ENCODE measurements around the gene SHF. TPM values are rescaled to one million over a fixed set of nuclear protein-coding genes. Genes with fewer than 3 reads are reported as not detected.
"Not testable (repeated sequence)": the region's sequence is repeated elsewhere in the genome, so short reads cannot be mapped to it uniquely, and the experiment has no call there.

Gene SHF
- total RNA-seq, 1 donor from 2014 or later = 3.4 TPM

DNA sequence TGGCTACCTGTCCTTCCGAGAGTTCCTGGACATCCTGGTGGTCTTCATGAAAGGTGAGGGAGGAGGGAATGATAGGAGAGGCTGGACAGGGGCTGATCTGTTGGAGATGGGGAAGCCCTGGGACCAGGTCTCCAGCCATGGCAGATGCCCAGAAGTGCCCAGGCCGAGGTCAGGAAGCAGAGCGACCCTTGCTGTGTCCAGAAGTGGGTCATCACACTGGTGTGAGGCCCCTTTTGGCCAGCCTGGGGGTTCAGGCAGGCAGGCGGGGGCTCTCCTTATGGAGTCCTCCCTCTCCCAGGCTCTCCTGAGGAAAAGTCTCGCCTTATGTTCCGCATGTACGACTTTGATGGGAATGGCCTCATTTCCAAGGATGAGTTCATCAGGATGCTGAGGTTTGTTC lies 40.2 kb downstream of the SHF start:
- DNase-seq (ENCODE audit: low read depth in 2 of 2) = no peak

DNA sequence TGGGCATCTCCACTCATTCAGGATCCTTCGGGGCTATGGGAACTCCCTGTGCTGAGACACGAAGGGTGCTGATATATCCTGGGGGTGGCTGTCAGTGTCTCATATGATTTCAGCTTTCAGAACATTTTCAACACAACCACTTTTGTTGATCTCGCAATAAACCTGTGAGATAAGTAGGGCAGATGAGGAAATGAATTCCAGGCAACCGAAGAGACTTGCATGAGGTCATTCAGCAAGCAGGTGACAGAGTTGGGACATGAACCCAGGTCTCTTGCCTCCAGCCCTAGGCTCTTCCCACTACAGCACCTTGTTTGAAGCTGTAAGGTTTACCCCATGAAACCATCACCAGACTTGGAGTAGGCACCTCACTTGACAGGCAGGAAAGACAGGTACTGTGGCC lies 41.4 kb downstream of the SHF start:
- no peak for DNase-seq (ENCODE audit: low read depth in 2 of 2)

DNA sequence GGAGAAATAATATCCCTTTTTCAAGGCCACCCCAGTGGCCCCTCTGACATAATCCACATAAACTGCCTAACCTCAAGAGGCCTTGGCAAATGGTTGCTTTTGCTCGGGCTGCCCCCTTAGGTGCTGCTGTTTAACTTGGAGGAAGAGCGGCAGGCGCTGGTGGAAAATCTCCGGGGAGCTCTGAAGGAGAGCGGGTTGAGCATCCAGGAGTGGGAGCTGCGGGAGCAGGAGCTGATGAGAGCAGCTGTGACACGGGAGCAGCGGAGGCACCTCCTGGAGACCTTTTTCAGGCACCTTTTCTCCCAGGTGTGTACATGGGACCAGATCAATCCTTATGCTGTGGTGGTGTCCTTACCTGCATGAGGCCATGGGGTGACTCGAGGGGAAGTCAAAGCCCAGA lies 43.0 kb downstream of the SHF start:
- no peak for DNase-seq (ENCODE audit: low read depth in 2 of 2)

DNA sequence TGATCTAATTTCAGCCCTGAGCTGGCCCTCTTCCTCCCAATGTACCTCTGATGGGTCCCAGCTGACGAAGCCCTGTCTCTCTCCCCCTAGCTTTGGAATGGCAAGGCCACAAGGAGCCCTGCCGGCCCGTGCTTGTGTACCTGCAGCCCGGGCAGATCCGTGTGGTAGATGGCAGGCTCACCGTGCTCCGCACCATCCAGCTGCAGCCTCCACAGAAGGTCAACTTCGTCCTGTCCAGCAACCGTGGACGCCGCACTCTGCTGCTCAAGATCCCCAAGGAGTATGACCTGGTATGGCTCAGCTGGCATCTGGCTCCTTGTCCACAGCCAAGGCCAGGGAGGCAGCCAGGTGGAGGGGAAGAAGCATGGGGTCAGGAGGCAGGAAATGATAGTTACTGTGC lies 43.8 kb downstream of the SHF start:
- no peak for DNase-seq (ENCODE audit: low read depth in 2 of 2)

DNA sequence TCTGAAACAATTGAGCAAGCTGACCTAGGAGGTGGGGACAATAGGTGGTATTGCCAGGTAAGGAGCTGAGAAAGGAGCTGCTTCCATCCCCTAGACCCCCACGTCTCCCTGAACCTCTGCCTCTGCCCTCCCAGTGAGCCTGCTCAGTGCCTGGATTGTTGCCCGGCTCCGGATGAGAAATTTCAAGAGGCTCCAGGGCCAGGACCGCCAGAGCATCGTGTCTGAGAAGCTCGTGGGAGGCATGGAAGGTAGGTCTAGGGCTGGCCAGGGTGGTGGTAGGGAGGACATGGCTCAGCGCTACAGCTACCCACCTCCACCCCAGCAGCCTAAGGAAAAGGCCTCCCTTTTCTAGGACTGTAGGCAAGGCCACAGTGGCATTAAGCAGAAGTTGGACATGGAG lies 44.7 kb downstream of the SHF start:
- no peak for DNase-seq (ENCODE audit: low read depth in 2 of 2)

DNA sequence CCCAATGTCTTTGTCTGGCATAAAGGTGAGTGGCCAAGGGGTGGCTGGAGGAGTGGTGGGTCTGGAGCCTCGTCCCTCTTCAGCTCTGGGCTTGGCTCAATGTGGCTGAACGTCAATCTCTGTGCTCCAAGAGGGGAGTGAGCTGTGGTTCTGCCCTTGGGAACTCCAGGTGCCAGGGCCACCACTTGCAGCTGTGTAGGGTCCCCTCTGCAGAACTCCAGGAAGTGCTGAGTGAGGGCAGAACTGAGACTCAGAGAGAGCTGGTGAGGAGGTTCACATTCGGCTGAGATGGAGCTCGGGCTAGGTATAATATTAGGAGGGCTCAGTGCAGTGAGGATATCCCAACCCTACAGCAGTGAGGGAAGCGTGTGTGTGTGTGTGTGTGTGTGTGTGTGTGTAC lies 46.4 kb downstream of the SHF start:
- DNase-seq (ENCODE audit: low read depth in 2 of 2) = no peak

DNA sequence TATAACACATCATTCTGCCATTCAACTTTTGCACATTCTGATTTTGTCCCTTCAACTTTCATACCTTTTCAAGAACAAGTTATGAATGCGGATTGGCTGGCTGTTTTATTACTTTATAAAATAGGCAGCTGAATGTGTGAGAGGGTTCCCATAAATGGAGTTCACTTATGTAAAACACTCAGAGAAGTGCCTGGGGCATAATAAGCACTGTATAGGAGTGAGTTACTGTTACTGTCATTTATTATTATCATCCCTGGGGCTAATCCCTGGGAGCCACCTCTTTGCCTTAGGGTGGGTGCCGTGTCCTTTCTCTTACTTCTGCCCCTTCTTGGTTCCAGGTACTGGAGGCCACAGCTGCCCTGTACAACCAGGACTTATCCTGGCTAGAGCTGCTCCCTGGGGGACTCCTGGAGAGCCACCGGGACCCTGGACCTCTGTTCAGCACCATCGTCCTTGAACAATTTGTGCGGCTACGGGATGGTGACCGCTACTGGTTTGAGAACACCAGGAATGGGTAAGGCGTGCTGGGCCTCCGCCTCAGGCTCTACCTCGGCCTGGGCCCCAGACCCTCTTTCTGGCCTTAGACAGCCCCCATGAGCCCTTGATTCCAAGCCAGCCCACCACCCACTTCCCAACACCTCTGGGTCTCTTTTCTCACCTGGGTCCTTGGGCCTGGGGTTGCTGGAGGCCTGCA lies 47.1 kb downstream of the SHF start:
- DNase-seq (ENCODE audit: low read depth in 2 of 2) = no peak

DNA sequence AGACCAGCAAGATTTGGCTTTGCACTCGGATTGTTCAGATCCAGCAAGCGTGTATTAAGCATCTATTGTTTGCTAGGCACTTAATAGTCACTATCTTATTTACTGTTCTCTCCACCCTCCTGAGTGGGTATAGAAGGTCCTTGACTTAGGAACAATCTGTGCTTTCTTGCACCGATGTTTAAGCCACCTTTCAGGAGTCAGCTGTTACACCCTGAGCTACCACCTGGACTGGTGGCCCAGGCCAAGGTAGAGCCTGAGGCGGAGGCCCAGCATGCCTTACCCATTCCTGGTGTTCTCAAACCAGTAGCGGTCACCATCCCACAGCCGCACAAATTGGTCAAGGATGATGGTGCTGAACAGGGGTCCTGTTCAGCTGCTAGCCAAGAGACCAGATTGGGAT lies 48.0 kb downstream of the SHF start:
- no peak for DNase-seq (ENCODE audit: low read depth in 2 of 2)

DNA sequence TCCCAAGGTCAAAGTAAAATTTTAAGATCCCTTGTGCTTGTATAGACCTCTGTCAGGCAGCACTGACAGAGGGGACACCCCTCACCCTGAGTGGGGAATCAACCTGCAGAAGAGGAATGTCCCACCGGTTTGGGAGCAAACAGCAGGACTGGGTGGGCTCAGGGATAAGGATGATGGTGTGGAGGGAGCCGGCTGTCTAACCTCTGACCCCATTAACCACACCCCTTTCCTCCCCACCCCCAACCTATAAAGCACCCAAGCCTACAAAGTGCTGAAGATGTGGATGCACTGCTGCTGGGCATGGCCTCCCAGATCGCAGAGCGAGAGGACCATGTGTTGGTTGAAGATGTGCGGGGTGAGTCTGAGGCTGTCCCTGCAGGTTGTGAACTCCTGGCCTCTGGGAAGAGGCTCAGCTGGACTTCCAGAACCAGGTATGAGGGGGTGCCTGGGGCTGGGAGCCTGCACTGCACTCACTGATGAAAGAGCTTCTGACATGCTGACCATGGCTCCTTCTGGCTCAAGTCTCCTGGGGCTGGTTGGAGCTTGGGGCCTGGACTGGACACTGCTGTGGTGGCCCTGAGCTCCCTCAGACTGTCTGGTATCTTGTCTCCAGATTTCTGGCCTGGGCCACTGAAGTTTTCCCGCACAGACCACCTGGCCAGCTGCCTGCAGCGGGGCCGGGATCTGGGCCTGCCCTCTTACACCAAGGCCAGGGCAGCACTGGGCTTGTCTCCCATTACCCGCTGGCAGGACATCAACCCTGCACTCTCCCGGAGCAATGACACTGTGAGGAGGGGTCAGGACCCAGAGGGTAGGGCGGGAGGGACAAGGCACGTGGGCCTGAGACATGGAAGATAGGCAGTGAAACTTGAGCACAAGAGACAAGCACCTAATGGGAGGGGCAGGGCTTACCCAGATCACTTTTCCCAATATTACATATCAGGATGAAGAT lies 48.7 kb downstream of the SHF start:
- DNase-seq (ENCODE audit: low read depth in 2 of 2) = no peak

DNA sequence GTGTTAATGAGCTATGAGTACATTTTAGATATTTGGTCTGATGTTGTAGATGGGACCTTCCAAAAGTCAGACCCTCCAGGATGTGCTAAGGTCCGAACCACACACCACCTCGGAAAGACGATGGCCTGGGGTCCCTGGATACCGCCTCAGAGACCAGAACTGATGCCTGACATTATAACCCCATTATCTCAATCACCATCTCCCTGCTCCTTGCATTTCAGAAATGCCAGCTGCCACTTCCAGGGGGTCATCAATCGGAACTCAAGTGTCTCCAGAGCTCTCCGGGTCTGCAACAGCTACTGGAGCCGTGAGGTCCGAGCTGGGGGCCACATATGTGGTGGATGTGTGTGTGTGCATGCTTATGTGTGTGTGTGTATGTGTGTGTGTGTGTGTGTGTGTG lies 50.1 kb downstream of the SHF start:
- no peak for DNase-seq (ENCODE audit: low read depth in 2 of 2)

DNA sequence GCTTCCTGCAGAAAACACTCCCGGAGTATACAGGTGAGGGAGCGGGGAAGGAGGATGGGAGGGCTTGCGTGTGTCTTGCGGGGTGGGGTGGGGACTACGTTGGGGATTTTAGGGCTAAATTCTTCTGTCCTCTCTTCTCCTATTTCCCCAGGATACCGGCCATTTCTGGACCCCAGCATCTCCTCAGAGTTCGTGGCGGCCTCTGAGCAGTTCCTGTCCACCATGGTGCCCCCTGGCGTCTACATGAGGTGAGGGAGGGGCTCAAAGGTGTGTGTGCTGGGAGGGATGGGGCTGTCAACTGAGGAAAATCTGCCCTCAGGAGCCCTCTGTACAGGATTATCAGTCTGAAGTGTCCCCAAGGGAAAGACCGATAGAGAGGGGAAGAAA lies 51.4 kb downstream of the SHF start:
- no peak for DNase-seq (ENCODE audit: low read depth in 2 of 2)

DNA sequence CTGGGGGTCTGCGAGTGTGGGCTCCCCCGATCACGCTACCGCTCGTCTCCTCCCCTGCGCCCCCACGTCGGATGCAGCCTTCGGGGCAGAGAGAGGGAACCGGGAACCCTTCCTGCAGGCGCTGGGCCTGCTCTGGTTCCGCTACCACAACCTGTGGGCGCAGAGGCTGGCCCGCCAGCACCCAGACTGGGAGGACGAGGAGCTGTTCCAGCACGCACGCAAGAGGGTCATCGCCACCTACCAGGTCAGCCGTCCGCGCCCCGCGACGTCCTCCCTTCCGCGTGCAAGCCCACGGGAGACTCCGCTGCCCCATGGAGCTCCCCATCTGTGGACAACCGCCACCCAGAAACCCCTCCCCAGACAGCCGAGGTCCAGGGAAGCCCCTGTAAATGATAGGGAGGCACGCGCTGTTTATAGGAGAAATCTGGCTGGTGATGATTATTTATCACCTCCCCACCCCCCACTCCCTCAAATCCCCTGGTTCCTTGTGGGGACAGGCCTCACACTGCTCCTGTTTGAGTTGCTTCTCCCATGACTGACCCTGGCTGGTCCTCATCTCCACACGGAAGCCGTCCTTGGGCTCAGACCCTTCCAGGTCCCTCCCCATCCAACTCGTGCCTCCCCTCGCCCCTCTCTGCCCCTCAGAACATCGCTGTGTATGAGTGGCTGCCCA lies 51.9 kb downstream of the SHF start:
- not testable (repeated sequence) for DNase-seq (ENCODE audit: low read depth in 2 of 2)

DNA sequence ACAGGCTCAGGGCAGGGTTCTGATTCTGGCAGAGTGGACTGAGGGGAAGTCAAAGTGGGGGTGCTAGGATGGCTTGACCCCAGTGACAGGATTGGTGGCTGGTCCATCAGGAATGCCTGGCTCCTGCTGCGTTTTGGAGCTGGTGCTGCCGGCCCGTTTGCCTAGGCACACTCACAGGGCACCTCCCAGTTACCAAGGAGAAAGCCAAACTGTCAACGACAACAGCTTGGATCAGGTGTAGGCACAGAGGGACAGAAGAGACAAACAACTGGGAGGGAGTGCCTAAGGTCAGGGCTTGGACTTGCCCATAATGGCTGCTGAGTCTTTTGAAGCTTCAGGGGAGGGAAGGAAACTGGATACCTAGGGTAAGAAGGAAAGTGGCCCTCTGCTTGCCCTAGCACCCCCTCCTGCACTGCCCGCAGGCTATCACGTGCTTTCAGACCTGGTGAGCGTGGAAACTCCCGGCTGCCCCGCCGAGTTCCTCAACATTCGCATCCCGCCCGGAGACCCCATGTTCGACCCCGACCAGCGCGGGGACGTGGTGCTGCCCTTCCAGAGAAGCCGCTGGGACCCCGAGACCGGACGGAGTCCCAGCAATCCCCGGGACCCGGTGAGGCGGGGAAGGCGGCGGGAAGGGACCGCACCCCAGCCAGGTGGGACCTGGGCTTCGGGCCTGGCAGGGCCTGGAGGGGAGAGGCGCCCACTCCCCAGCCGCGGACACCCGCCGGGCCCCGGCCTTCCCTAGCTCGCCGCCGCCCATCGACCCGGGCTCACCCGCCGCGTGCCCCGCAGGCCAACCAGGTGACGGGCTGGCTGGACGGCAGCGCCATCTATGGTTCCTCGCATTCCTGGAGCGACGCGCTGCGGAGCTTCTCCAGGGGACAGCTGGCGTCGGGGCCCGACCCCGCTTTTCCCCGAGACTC lies 52.8 kb downstream of the SHF start:
- DNase-seq (ENCODE audit: low read depth in 2 of 2) = no peak

DNA sequence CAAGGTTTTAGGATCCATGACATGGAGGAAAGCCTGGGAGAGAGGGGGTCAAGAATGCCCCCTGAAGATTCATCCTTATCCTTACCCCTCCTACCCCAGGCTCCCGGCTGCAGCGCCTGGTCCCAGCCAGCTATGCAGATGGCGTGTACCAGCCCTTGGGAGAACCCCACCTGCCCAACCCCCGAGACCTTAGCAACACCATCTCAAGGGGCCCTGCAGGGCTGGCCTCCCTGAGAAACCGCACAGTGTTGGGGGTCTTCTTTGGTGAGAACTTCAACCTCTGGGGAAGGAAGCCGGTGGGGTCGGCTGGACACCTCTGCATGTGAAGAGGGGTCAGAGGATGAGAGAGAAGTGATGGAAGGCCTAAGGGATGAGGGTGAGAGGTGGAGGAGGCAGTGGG lies 53.7 kb downstream of the SHF start:
- DNase-seq (ENCODE audit: low read depth in 2 of 2) = no peak

DNA sequence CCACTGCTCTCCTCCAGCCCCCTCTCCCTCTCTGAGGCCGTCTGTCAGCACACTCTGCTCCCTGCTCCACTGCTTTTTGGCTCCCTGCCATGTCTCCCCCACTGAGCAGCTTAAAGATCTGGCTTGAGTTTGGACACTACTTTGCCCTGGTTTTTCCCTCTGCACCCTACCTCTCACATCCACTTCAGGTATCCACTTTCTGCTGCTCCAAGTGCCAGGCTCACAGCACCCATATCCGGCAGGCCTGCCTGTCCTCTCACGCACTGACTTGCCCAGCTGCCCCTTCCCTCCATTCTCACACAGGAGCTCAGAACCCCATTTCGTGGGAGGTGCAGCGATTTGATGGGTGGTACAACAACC lies 54.2 kb downstream of the SHF start:
- DNase-seq (ENCODE audit: low read depth in 2 of 2) = no peak

DNA sequence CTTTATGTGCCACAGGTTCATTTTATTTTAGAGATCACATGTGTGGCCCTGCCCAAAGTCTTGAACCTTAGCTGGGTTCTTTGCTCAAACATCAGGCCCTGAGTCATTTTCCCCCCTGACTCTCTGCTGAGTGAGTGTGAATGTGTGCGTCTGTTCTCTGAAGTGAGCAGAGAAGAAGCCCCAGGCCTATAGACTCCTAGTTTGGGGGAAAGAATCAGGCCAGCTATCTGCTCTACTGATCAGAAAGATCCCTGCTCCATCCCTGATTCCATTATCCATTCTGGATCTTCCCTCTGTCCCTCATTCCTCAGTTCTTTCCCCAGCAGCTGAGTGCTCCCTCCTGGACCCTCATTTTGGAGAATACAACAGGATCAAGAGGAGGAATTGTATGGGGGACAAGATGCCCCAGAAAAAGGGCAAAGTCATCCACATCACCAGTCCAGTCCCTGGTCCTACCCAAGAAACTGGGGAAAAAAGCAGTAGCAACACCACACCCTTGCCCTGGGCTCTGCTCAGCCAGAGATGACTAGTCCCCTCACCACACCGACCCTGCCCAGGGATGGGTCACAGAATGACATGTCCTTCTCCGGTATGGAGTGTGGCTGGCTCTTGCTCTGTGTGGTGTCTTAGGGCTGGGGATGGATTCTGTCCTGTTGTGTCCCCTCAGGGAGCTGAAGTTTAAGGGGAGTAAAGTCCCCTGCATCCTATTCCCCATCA lies 54.8 kb downstream of the SHF start:
- no peak for DNase-seq (ENCODE audit: low read depth in 2 of 2)

DNA sequence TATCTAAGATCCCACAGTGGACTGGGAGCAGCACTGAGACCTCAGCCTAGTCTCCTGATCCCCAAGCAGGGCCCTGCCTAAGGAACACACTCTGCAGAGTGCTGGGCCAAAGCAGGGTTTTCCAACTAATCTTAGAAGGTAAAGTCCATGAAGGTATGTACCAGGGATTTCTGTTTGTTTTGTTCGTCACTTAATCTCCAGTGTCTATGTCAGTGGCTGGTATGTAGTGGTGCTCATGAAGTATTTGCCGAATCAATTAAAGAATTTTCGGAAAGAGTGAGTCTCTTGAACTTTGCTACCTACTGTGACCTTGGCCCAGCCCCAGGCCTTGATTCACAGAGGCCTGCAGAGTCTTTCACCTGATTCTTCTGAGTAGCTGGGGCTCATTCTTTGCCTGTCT lies 56.3 kb downstream of the SHF start:
- DNase-seq (ENCODE audit: low read depth in 2 of 2) = no peak

DNA sequence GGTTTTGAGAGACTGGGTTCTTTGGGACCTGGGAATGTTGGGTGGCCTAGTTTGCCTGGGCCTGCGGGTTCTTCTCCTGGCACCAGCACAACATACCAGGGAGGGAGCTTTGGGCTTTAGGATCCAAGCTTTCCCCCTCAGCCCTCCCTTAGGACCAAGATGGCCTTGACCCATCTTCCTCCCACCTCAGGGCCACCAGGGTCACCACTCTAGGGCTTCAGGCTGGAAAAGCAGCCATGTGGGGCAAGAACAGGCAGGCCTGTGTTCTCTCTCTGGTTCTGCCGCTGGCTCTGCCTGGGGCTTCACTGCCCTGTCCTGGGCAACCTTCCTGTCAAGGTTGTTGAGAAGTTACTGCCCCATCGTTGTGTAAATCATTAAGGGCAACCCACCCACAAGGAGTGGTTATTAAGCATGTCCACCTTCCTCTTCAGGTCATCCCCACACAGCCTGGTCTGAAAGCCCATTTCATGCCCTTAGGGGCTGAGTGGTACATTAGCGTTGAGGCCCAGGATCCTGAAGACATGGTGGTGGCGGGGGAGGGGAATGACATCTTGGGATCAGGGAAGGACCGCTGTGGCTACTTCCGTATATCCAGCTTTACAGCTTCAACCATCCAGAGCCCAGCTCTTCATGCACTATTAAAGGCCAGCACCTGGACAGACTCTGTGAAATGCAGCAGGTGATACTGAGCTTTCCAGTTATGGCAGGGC lies 57.3 kb downstream of the SHF start:
- no peak for DNase-seq (ENCODE audit: low read depth in 2 of 2)

DNA sequence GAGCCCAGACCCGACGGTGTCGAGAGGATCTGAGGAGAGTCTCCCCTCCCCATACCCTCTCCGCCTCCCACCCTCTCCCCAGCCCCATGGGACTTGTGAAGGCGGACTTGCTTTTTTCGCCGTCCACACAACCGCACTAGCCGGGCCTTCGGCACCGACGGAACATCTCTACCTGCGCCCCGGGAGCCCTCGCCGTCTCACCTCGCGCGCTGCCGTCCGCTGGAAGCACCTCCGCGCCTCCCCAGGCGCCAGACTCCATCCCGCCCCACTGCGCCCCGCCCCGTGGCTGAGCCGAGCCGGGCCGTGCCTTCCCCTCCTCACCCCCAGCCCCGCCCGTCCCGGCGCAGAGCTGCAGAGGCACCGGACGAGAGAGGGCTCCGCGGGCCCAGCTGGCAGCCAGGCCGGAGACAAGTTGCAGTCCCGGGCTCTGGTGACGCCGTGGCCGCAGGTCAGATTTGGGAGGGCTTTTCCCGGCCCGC lies 58.1 kb downstream of the SHF start, which contains the start of the genes DUOX1 and DUOXA1:
TSS of gene DUOX1 (plus strand) at position 344 of the 479 bp plus-strand sequence. CDS start 1,973 bp downstream, outside the sequence.
TSS of gene DUOXA1 (minus strand) at position 229 of the 479 bp plus-strand sequence. CDS start 6,865 bp downstream, outside the sequence.
- DNase-seq (ENCODE audit: low read depth in 2 of 2) = no peak
